DND-41 (cell line): ENCODE results near the gene FHIT.

Experiments used
- CTCF ChIP-seq: IDR thresholded peaks from 2 replicates; pipeline ENCODE4 v1.5.1; 2012; ENCODE audit warnings: borderline replicate concordance, low read length, moderate library complexity, mild to moderate bottlenecking; ENCODE audit not compliant: poor library complexity, severe bottlenecking; ENCODE audit errors: extremely low read depth
- EZH2 ChIP-seq: IDR thresholded peaks from 3 replicates; pipeline ENCODE4 v1.6.1; 2012; ENCODE audit warnings: borderline replicate concordance, low read depth, mild to moderate bottlenecking, moderate library complexity, low read length, inconsistent platforms; ENCODE audit not compliant: severe bottlenecking

DNA sequence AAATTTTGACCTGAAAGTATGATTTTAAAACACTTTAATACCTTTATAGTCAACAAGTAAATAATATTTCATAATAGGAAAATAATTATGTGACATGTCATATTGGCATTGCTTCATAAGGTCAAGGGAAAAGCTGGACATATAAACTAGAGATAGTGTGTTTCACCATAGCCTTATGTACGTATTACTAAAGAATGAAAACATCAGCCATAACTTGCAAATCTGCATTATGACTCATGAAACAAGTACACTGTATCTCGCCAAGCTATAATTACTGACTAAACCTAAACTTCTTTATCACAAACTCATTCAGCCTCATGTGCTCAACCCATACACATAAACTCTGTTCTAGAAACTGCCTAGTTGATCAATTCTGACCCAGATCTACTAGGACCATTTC lies 950.1 kb downstream of the FHIT start:
- TF ChIP-seq CTCF (no peak), EZH2 (no peak)
